ENCODE results near the gene C19orf81.

Gene C19orf81

GRCh38 chr19:50636317-50637085, 12.7 kb upstream of the C19orf81 start:
- no peak for TF ChIP-seq CTCF (IDR thresholded peaks at IDR 0.05; ENCODE audit: extremely low read depth, missing control alignments)
- DNase-seq (ENCODE audit: low spot score): no peak

- no peak for TF ChIP-seq CTCF (IDR thresholded peaks at IDR 0.05; ENCODE audit: extremely low read depth, missing control alignments)
- no peak for DNase-seq (ENCODE audit: low spot score)
These were observed 10.6 kb upstream of the C19orf81 start for GRCh38 chr19:50638600-50638999.

- no peak for TF ChIP-seq CTCF (IDR thresholded peaks at IDR 0.05; ENCODE audit: extremely low read depth, missing control alignments)
- DNase-seq (ENCODE audit: low spot score): peak; percentile 76
These were observed 9.8 kb upstream of the C19orf81 start, which contains the start of gene SYT3 for GRCh38 chr19:50639121-50640112. SYT3 (minus strand) TSS chr19:50639881; CDS start chr19:50637411, 2,470 bp downstream.

GRCh38 chr19:50640368-50640767, 8.9 kb upstream of the C19orf81 start:
- no peak for DNase-seq (ENCODE audit: low spot score)
- no peak for TF ChIP-seq CTCF (IDR thresholded peaks at IDR 0.05; ENCODE audit: extremely low read depth, missing control alignments)

- DNase-seq (ENCODE audit: low spot score): no peak
- TF ChIP-seq CTCF (IDR thresholded peaks at IDR 0.05; ENCODE audit: extremely low read depth, missing control alignments): no peak
These were observed 4.8 kb upstream of the C19orf81 start for GRCh38 chr19:50644315-50644915.

GRCh38 chr19:50645107-50645506, 4.1 kb upstream of the C19orf81 start:
- TF ChIP-seq CTCF (IDR thresholded peaks at IDR 0.05; ENCODE audit: extremely low read depth, missing control alignments): no peak
- DNase-seq (ENCODE audit: low spot score): no peak
